Smooth muscle cell (in vitro differentiated cells): ENCODE results near the gene PIEZO2. TPM values are rescaled to one million over a fixed set of nuclear protein-coding genes. Genes with fewer than 3 reads are reported as not detected.

ENCODE experiments used
- DNase-seq: peaks from one replicate; lab custom pipeline; 2025; ENCODE audit not compliant: unreplicated experiment; lab: John Stamatoyannopoulos, UW
- H2AFZ ChIP-seq: fragments of 200-600 bp; sonication (generic); 2 replicates; pipeline ENCODE4 v1.6.0; 2016; ENCODE audit warnings: antibody characterized with exemption, low read depth, mild to moderate bottlenecking
- H3F3A ChIP-seq: fragments of 200-600 bp; sonication (generic); 2 replicates; pipeline ENCODE4 v1.6.0; 2017; ENCODE audit warnings: antibody characterized with exemption, low read depth
- H3K27ac ChIP-seq: fragments of 200-600 bp; sonication (generic); 2 replicates; pipeline ENCODE4 v1.5.1; 2016; ENCODE audit warnings: low read depth, mild to moderate bottlenecking
- H3K27me3 ChIP-seq: fragments of 200-600 bp; sonication (generic); 2 replicates; pipeline ENCODE4 v1.6.1; 2016; ENCODE audit warnings: low read depth, mild to moderate bottlenecking
- H3K36me3 ChIP-seq: fragments of 200-600 bp; sonication (generic); 2 replicates; pipeline ENCODE4 v1.5.1; 2016; ENCODE audit warnings: low read depth
- H3K4me1 ChIP-seq: fragments of 200-600 bp; sonication (generic); 2 replicates; pipeline ENCODE4 v1.5.1; 2016; ENCODE audit warnings: low read depth
- H3K4me2 ChIP-seq: fragments of 200-600 bp; sonication (generic); 2 replicates; pipeline ENCODE4 v1.6.0; 2016; ENCODE audit warnings: mild to moderate bottlenecking
- H3K4me3 ChIP-seq: fragments of 200-600 bp; sonication (generic); 2 replicates; pipeline ENCODE4 v1.5.1; 2016; ENCODE audit warnings: mild to moderate bottlenecking
- H3K79me2 ChIP-seq: fragments of 200-600 bp; sonication (generic); 2 replicates; pipeline ENCODE4 v1.6.0; 2016; ENCODE audit warnings: low read depth, mild to moderate bottlenecking
- H3K9ac ChIP-seq: fragments of 200-600 bp; sonication (generic); 2 replicates; pipeline ENCODE4 v1.6.0; 2016; ENCODE audit warnings: low read depth
- H3K9me3 ChIP-seq: fragments of 200-600 bp; sonication (generic); replicated peaks from 2 replicates; pipeline ENCODE4 v1.5.1; 2016; ENCODE audit warnings: low read depth
- H4K20me1 ChIP-seq: fragments of 200-600 bp; sonication (generic); 2 replicates; pipeline ENCODE4 v1.6.0; 2016; ENCODE audit warnings: low read depth
- CTCF ChIP-seq: fragments of 200-600 bp; sonication (generic); IDR thresholded peaks from 2 replicates; pipeline ENCODE4 v1.5.1; 2017; ENCODE audit warnings: borderline replicate concordance, mild to moderate bottlenecking, antibody characterized with exemption; ENCODE audit not compliant: insufficient read depth, poor library complexity, severe bottlenecking
- WGBS: methylation state at CpG from one replicate; pipeline ENCODE4 v1.1.7; 2016; ENCODE audit warnings: low lambda C conversion rate; 5-methylcytosine and 5-hydroxymethylcytosine counted together
- polyA plus RNA-seq: library from polyadenylated mRNA; unstranded; fragments of >200 nt; fragmentation: Nextera tagmentation; extraction: Ambion mirVana; gene quantifications from 2 replicates; pipeline ENCODE4 v1.2.1, GENCODE V29; 2016
- total RNA-seq: library from RNA; depleted of rRNA; stranded (reverse); fragments of >200 nt; gene quantifications from 2 replicates; pipeline ENCODE4 v1.2.3, GENCODE V29; 2014

The PIEZO2 gene
- total and polyA plus RNA-seq, 2 experiments from 2014 or later = 1.3 to 4.7 TPM

- no peak overlapping the region for H3K4me3 ChIP-seq
- no peak overlapping the region for H3K9ac ChIP-seq
- no peaks in the 10 kb centered on the region for H3F3A ChIP-seq
- no peaks in the 10 kb centered on the region for H3K4me1 ChIP-seq
- DNase-seq = no peak
- WGBS = 37% methylated on average over 1 of the region's 1 CpG
- no peaks in the 10 kb centered on the region for H3K9me3 ChIP-seq
- H3K27ac ChIP-seq = no peak overlapping the region
- no peaks in the 10 kb centered on the region for H4K20me1 ChIP-seq
- H3K4me2 ChIP-seq = no peak overlapping the region
- H2AFZ ChIP-seq = no peak overlapping the region
- no peaks in the 10 kb centered on the region for H3K36me3 ChIP-seq
- no peak for TF ChIP-seq CTCF
- no peaks in the 10 kb centered on the region for H3K79me2 ChIP-seq
- no peaks in the 10 kb centered on the region for H3K27me3 ChIP-seq
These were observed 259.3 kb downstream of the PIEZO2 start for GRCh38 chr18:10890022-10890421.

- Histone ChIP-seq H3K4me3 (no peak overlapping the region), H3K27me3 (peaks cover 4% of the 10 kb centered on the region), H3K4me2 (no peak overlapping the region), H3F3A (no peaks in the 10 kb centered on the region), H3K79me2 (no peaks in the 10 kb centered on the region), H2AFZ (no peak overlapping the region), H3K9me3 (no peaks in the 10 kb centered on the region), H3K36me3 (no peaks in the 10 kb centered on the region), H3K27ac (no peak overlapping the region), H3K9ac (no peak overlapping the region), H3K4me1 (peaks cover 4% of the 10 kb centered on the region), H4K20me1 (no peaks in the 10 kb centered on the region)
- 88% methylated on average over 1 of the region's 1 CpG for WGBS
- DNase-seq = no peak
- TF ChIP-seq CTCF = no peak
These were observed 270.7 kb downstream of the PIEZO2 start for GRCh38 chr18:10878703-10879102.

- H3K36me3 ChIP-seq = no peaks in the 10 kb centered on the region
- H2AFZ ChIP-seq = no peak overlapping the region
- H3K27ac ChIP-seq = no peak overlapping the region
- no peaks in the 10 kb centered on the region for H4K20me1 ChIP-seq
- H3K4me1 ChIP-seq = peaks cover 4% of the 10 kb centered on the region
- H3K4me2 ChIP-seq = no peak overlapping the region
- H3F3A ChIP-seq = no peaks in the 10 kb centered on the region
- no peaks in the 10 kb centered on the region for H3K9me3 ChIP-seq
- no peak overlapping the region for H3K9ac ChIP-seq
- no peak overlapping the region for H3K4me3 ChIP-seq
- no peak for TF ChIP-seq CTCF
- peaks cover 4% of the 10 kb centered on the region for H3K27me3 ChIP-seq
- no peaks in the 10 kb centered on the region for H3K79me2 ChIP-seq
- no peak for DNase-seq
- 87% methylated on average over 3 of the region's 3 CpGs for WGBS
These were observed 271.4 kb downstream of the PIEZO2 start for GRCh38 chr18:10877987-10878386.

- no peak overlapping the region for H3K4me2 ChIP-seq
- H3K4me1 ChIP-seq = peaks cover 4% of the 10 kb centered on the region
- H3K9me3 ChIP-seq = no peaks in the 10 kb centered on the region
- no peaks in the 10 kb centered on the region for H3K36me3 ChIP-seq
- no peak for DNase-seq
- H3F3A ChIP-seq = no peaks in the 10 kb centered on the region
- 88% methylated on average over 2 of the region's 2 CpGs for WGBS
- no peak overlapping the region for H2AFZ ChIP-seq
- no peak overlapping the region for H3K27ac ChIP-seq
- no peak for TF ChIP-seq CTCF
- no peak overlapping the region for H3K4me3 ChIP-seq
- no peaks in the 10 kb centered on the region for H3K79me2 ChIP-seq
- no peaks in the 10 kb centered on the region for H4K20me1 ChIP-seq
- H3K27me3 ChIP-seq = peaks cover 20% of the 10 kb centered on the region
- H3K9ac ChIP-seq = no peak overlapping the region
These were observed 273.6 kb downstream of the PIEZO2 start for GRCh38 chr18:10875811-10876210.
